ENCODE results near the gene LCE5A.

- TF ChIP-seq POLR2A (IDR thresholded peaks at IDR 0.05) (no peak), POLR2AphosphoS5 (IDR thresholded peaks at IDR 0.05) (no peak), EP300 (IDR thresholded peaks at IDR 0.05) (no peak)
- TF ChIP-seq, protein P1, sequence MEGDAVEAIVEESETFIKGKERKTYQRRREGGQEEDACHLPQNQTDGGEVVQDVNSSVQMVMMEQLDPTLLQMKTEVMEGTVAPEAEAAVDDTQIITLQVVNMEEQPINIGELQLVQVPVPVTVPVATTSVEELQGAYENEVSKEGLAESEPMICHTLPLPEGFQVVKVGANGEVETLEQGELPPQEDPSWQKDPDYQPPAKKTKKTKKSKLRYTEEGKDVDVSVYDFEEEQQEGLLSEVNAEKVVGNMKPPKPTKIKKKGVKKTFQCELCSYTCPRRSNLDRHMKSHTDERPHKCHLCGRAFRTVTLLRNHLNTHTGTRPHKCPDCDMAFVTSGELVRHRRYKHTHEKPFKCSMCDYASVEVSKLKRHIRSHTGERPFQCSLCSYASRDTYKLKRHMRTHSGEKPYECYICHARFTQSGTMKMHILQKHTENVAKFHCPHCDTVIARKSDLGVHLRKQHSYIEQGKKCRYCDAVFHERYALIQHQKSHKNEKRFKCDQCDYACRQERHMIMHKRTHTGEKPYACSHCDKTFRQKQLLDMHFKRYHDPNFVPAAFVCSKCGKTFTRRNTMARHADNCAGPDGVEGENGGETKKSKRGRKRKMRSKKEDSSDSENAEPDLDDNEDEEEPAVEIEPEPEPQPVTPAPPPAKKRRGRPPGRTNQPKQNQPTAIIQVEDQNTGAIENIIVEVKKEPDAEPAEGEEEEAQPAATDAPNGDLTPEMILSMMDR (IDR thresholded peaks at IDR 0.05) = no peak
These were observed 15.4 kb upstream of the LCE5A start for GRCh38 chr1:152495066-152495675.
